ENCODE data around the gene KIAA0513.

- no peak for TF ChIP-seq CTCF (optimal IDR thresholded peaks at IDR 0.05 in 1 of 3, IDR thresholded peaks at IDR 0.05 in 1 of 3, conservative IDR thresholded peaks at IDR 0.05 in 1 of 3; ENCODE audit: extremely low read depth in 1 of 3, insufficient read depth in 2 of 3, low read length in 3 of 3)
- no peak for TF ChIP-seq EZH2 (IDR thresholded peaks at IDR 0.05; ENCODE audit: low read length)
Measured at GRCh38 chr16:85002099-85002541, 25.5 kb upstream of the KIAA0513 start.
